ENCODE data around the gene GNB1L. TPM values are rescaled to one million over a fixed set of nuclear protein-coding genes. Genes with fewer than 3 reads are reported as not detected.
"Not testable (repeated sequence)": the region's sequence is repeated elsewhere in the genome, so short reads cannot be mapped to it uniquely, and the experiment has no call there.

Gene GNB1L
- total RNA-seq, 1 experiment from 2014 or later, result 17.9 TPM

GRCh38 chr22:19779685-19780268 is 74.9 kb downstream of the GNB1L start:
- ChIA-PET POLR2A (ENCODE audit: low non-redundant PET) (no interaction called here), CTCF (no interaction called here)
- Histone ChIP-seq H3K27ac (ENCODE audit: low read depth, low read length, poor library complexity, severe bottlenecking) (no peak overlapping the region), H3K9me3 (ENCODE audit: low read depth, low read length, poor library complexity, severe bottlenecking) (no peaks in the 10 kb centered on the region), H3K27me3 (replicated peaks; ENCODE audit: insufficient read depth, low read depth, low read length, poor library complexity) (no peaks in the 10 kb centered on the region), H3K36me3 (ENCODE audit: insufficient read depth, low read length, poor library complexity, severe bottlenecking) (no peaks in the 10 kb centered on the region), H3K4me3 (ENCODE audit: low read depth, low read length, poor library complexity, severe bottlenecking) (no peak overlapping the region), H3K4me1 (ENCODE audit: insufficient read depth, low read length, poor library complexity, severe bottlenecking) (no peaks in the 10 kb centered on the region)
- DNase-seq (ENCODE audit: low spot score), result no peak
- no TSS peak for BruUV-seq (replicated peaks)
- TF ChIP-seq CTCF (conservative IDR thresholded peaks at IDR 0.05; ENCODE audit: low read depth, low read length) (no peak), EZH2 (IDR thresholded peaks at IDR 0.05; ENCODE audit: borderline replicate concordance, low read depth, low read length, poor library complexity, severe bottlenecking) (no peak)
- intact Hi-C loops (cut with micrococcal nuclease; ENCODE audit: unreplicated experiment), result no loop called here

GRCh38 chr22:19779011-19779421 is 75.7 kb downstream of the GNB1L start:
- Histone ChIP-seq H3K27ac (ENCODE audit: low read depth, low read length, poor library complexity, severe bottlenecking) (no peak overlapping the region), H3K36me3 (ENCODE audit: insufficient read depth, low read length, poor library complexity, severe bottlenecking) (no peaks in the 10 kb centered on the region), H3K9me3 (ENCODE audit: low read depth, low read length, poor library complexity, severe bottlenecking) (no peaks in the 10 kb centered on the region), H3K4me3 (ENCODE audit: low read depth, low read length, poor library complexity, severe bottlenecking) (no peak overlapping the region), H3K4me1 (ENCODE audit: insufficient read depth, low read length, poor library complexity, severe bottlenecking) (no peaks in the 10 kb centered on the region), H3K27me3 (replicated peaks; ENCODE audit: insufficient read depth, low read depth, low read length, poor library complexity) (no peaks in the 10 kb centered on the region)
- ChIA-PET CTCF (no interaction called here), POLR2A (ENCODE audit: low non-redundant PET) (no interaction called here)
- TF ChIP-seq CTCF (conservative IDR thresholded peaks at IDR 0.05; ENCODE audit: low read depth, low read length), result no peak
- no peak for TF ChIP-seq EZH2 (IDR thresholded peaks at IDR 0.05; ENCODE audit: borderline replicate concordance, low read depth, low read length, poor library complexity, severe bottlenecking)
- no peak for DNase-seq (ENCODE audit: low spot score)
- intact Hi-C loops (cut with micrococcal nuclease; ENCODE audit: unreplicated experiment), result no loop called here
- no TSS peak for BruUV-seq (replicated peaks)

GRCh38 chr22:19777192-19777591 is 77.5 kb downstream of the GNB1L start:
- H3K9me3 ChIP-seq (ENCODE audit: low read depth, low read length, poor library complexity, severe bottlenecking); POLR2A ChIA-PET (ENCODE audit: low non-redundant PET); H3K36me3 ChIP-seq (ENCODE audit: insufficient read depth, low read length, poor library complexity, severe bottlenecking); H3K4me1 ChIP-seq (ENCODE audit: insufficient read depth, low read length, poor library complexity, severe bottlenecking); H3K27me3 ChIP-seq (replicated peaks; ENCODE audit: insufficient read depth, low read depth, low read length, poor library complexity); intact Hi-C loops (cut with micrococcal nuclease; ENCODE audit: unreplicated experiment); CTCF ChIA-PET; H3K4me3 ChIP-seq (ENCODE audit: low read depth, low read length, poor library complexity, severe bottlenecking); H3K27ac ChIP-seq (ENCODE audit: low read depth, low read length, poor library complexity, severe bottlenecking); BruUV-seq (replicated peaks); DNase-seq (ENCODE audit: low spot score): not testable (repeated sequence)

GRCh38 chr22:19776433-19777031 is 78.1 kb downstream of the GNB1L start:
- H3K27me3 ChIP-seq (replicated peaks; ENCODE audit: insufficient read depth, low read depth, low read length, poor library complexity), result no peaks in the 10 kb centered on the region
- no peaks in the 10 kb centered on the region for H3K9me3 ChIP-seq (ENCODE audit: low read depth, low read length, poor library complexity, severe bottlenecking)
- no peak for DNase-seq (ENCODE audit: low spot score)
- ChIA-PET CTCF (no interaction called here), POLR2A (ENCODE audit: low non-redundant PET) (no interaction called here)
- no peaks in the 10 kb centered on the region for H3K4me1 ChIP-seq (ENCODE audit: insufficient read depth, low read length, poor library complexity, severe bottlenecking)
- no peak overlapping the region for H3K27ac ChIP-seq (ENCODE audit: low read depth, low read length, poor library complexity, severe bottlenecking)
- intact Hi-C loops (cut with micrococcal nuclease; ENCODE audit: unreplicated experiment), result no loop called here
- no peak for TF ChIP-seq EZH2 (IDR thresholded peaks at IDR 0.05; ENCODE audit: borderline replicate concordance, low read depth, low read length, poor library complexity, severe bottlenecking)
- TF ChIP-seq CTCF (conservative IDR thresholded peaks at IDR 0.05; ENCODE audit: low read depth, low read length), result no peak
- no peak overlapping the region for H3K4me3 ChIP-seq (ENCODE audit: low read depth, low read length, poor library complexity, severe bottlenecking)
- no TSS peak for BruUV-seq (replicated peaks)
- no peaks in the 10 kb centered on the region for H3K36me3 ChIP-seq (ENCODE audit: insufficient read depth, low read length, poor library complexity, severe bottlenecking)

Data from A673 (cell line).